ENCODE results near the gene LILRB1.
"Not testable (repeated sequence)": the region's sequence is repeated elsewhere in the genome, so short reads cannot be mapped to it uniquely, and the experiment has no call there.

DNA sequence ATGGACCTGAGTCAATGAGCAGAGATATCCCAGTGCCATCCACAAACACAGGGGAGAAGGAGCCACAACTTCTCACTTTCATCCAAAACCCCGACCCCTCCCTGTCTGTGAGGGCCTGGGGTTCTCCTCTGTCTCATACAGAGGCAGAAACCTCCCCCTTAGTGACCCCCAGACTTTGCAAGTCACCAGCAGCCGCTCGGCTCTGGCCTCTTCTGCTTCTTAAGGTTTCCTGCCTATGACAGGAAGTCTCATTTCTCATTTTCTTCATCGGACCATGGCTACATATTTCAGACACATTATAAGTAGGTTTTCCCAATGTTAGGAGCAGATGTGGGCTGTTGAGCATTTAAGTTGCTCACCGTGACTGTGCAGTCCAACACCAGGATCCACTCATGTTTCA, 12.7 kb downstream of the LILRB1 start:
- TF ChIP-seq POLR2A, CTCF (IDR thresholded peaks at IDR 0.05): not testable (repeated sequence)

Measured in gastroesophageal sphincter (tissue), 3 donors.